ENCODE measurements around the gene STARD5.
"Not testable (repeated sequence)": the region's sequence is repeated elsewhere in the genome, so short reads cannot be mapped to it uniquely, and the experiment has no call there.

Gene STARD5

DNA sequence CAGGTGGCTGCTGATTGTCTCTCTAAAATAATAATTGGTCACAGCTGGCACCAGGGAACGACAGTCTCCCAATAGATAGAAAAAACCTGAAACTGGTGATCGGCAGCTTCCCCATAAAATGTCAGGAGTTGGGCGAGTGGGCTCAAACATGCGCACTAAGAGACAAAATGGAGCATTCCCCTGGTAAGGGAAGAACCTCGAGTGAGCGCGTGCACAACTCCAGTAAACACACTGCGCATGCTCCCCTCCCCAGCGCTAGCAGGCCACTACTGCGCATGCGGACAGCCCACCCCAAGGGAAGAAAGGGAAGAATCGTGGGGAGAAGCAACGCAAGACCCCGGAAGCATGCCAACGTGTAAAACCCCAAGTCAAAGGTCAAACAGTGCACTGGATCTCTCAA is 7.7 kb upstream of the STARD5 start:
- TF ChIP-seq, protein P1, sequence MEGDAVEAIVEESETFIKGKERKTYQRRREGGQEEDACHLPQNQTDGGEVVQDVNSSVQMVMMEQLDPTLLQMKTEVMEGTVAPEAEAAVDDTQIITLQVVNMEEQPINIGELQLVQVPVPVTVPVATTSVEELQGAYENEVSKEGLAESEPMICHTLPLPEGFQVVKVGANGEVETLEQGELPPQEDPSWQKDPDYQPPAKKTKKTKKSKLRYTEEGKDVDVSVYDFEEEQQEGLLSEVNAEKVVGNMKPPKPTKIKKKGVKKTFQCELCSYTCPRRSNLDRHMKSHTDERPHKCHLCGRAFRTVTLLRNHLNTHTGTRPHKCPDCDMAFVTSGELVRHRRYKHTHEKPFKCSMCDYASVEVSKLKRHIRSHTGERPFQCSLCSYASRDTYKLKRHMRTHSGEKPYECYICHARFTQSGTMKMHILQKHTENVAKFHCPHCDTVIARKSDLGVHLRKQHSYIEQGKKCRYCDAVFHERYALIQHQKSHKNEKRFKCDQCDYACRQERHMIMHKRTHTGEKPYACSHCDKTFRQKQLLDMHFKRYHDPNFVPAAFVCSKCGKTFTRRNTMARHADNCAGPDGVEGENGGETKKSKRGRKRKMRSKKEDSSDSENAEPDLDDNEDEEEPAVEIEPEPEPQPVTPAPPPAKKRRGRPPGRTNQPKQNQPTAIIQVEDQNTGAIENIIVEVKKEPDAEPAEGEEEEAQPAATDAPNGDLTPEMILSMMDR (IDR thresholded peaks at IDR 0.05; ENCODE audit: low read depth, low read length, poor library complexity, severe bottlenecking): no peak
- TF ChIP-seq EZH2phosphoT487 (IDR thresholded peaks at IDR 0.05; ENCODE audit: borderline replicate concordance, low read length): no peak
- Histone ChIP-seq H3K27me3 (ENCODE audit: control insufficient read depth, low read length) (no peaks in the 10 kb centered on the region), H3K36me3 (ENCODE audit: control insufficient read depth, low read length) (no peaks in the 10 kb centered on the region)

DNA sequence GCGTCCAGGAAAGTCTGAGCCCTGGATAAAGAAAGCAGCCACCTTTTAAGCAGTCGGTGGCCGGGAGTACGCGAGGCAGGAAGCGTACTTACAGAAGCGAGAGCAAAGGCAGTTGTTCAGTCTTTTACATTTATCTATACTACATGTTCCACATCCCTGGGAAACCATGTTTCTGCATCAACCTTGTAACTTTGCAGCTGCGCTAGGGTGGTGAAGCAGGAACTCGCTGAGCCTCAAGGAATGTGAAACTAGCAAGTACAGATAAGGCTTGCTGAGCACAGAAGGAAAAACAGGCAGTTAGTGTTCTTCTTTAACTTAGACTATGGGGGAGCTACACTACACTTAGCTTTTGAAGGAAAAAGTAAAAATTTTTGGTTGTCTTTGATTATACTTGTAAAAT is 7.2 kb upstream of the STARD5 start:
- not testable (repeated sequence) for H4K20me1 ChIP-seq (ENCODE audit: control insufficient read depth, insufficient read depth, low read depth, low read length); H3K9me2 ChIP-seq (replicated peaks; ENCODE audit: control insufficient read depth, low read length); H3K27ac ChIP-seq (ENCODE audit: low read depth, low read length); H3K4me3 ChIP-seq (ENCODE audit: low read length); H3K4me1 ChIP-seq (ENCODE audit: control insufficient read depth, low read length); H3F3A ChIP-seq (ENCODE audit: control insufficient read depth, insufficient read depth); H3K4me2 ChIP-seq (ENCODE audit: low read length); H3K27me3 ChIP-seq (ENCODE audit: control insufficient read depth, low read length); H3K9me3 ChIP-seq (ENCODE audit: control insufficient read depth, insufficient read depth, low read length); H3K36me3 ChIP-seq (ENCODE audit: control insufficient read depth, low read length); H3K79me2 ChIP-seq (ENCODE audit: control insufficient read depth, low read length)

More for the DNA sequence above, 7.7 kb upstream of the STARD5 start:
- no peaks in the 10 kb centered on the region for H3K9me3 ChIP-seq (ENCODE audit: control insufficient read depth, insufficient read depth, low read length)
- no peak overlapping the region for H3K4me3 ChIP-seq (ENCODE audit: low read length)
- no peak overlapping the region for H3K27ac ChIP-seq (ENCODE audit: low read depth, low read length)
- no peaks in the 10 kb centered on the region for H3F3A ChIP-seq (ENCODE audit: control insufficient read depth, insufficient read depth)
- no peak overlapping the region for H3K4me2 ChIP-seq (ENCODE audit: low read length)
- no peaks in the 10 kb centered on the region for H3K79me2 ChIP-seq (ENCODE audit: control insufficient read depth, low read length)
- peaks cover 3% of the 10 kb centered on the region; the same call in 1 of the 2 replicates for H3K4me1 ChIP-seq (ENCODE audit: control insufficient read depth, low read length)
- no peaks in the 10 kb centered on the region for H4K20me1 ChIP-seq (ENCODE audit: control insufficient read depth, insufficient read depth, low read depth, low read length)
- H3K9me2 ChIP-seq (replicated peaks; ENCODE audit: control insufficient read depth, low read length): no peaks in the 10 kb centered on the region

DNA sequence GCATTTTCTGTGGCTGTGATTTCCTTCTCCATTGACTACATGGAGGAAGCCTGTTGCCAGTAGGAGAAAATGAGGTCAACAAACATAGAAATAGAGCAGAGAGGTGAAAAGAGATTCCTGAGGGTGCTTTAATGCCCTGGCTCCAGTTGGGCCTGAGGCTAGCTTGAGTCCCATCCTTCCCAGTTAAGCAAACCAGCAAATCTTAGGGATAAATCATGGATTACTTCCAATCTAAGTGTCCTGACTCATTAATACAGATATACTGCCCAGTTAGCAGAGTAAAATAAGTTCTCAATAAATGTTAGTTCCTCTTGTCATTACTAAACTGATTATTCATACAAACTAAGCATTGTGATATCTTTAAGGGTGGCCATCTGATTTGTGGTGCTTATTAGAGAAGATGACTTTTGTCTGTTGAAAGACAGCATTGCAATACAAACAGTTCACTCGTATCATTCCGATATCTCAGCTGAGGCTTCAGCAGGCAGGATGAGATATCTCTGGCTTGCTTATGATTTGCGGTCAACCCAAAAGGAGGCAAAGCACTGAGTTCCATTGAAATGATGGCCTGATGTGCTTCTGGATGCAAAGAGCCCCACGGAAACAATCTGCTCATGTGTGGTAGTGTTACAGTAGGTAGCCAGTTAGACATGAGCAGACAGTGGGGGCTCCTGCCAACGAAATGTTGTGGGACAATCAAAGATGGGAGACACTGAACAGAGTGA is 6.6 kb upstream of the STARD5 start:
- no peaks in the 10 kb centered on the region for H3K4me1 ChIP-seq (ENCODE audit: control insufficient read depth, low read length)
- no peak overlapping the region for H3K4me3 ChIP-seq (ENCODE audit: low read length)
- no peaks in the 10 kb centered on the region for H3K36me3 ChIP-seq (ENCODE audit: control insufficient read depth, low read length)
- H3K9me3 ChIP-seq (ENCODE audit: control insufficient read depth, insufficient read depth, low read length): no peaks in the 10 kb centered on the region
- H3K27ac ChIP-seq (ENCODE audit: low read depth, low read length): no peak overlapping the region
- H3K4me2 ChIP-seq (ENCODE audit: low read length): no peak overlapping the region
- H4K20me1 ChIP-seq (ENCODE audit: control insufficient read depth, insufficient read depth, low read depth, low read length): no peaks in the 10 kb centered on the region
- no peaks in the 10 kb centered on the region for H3K79me2 ChIP-seq (ENCODE audit: control insufficient read depth, low read length)
- no peaks in the 10 kb centered on the region for H3K27me3 ChIP-seq (ENCODE audit: control insufficient read depth, low read length)
- no peaks in the 10 kb centered on the region for H3K9me2 ChIP-seq (replicated peaks; ENCODE audit: control insufficient read depth, low read length)
- TF ChIP-seq, protein P1 (IDR thresholded peaks at IDR 0.05; ENCODE audit: low read depth, low read length, poor library complexity, severe bottlenecking): no peak
- TF ChIP-seq EZH2phosphoT487 (IDR thresholded peaks at IDR 0.05; ENCODE audit: borderline replicate concordance, low read length): no peak
- H3F3A ChIP-seq (ENCODE audit: control insufficient read depth, insufficient read depth): no peaks in the 10 kb centered on the region

DNA sequence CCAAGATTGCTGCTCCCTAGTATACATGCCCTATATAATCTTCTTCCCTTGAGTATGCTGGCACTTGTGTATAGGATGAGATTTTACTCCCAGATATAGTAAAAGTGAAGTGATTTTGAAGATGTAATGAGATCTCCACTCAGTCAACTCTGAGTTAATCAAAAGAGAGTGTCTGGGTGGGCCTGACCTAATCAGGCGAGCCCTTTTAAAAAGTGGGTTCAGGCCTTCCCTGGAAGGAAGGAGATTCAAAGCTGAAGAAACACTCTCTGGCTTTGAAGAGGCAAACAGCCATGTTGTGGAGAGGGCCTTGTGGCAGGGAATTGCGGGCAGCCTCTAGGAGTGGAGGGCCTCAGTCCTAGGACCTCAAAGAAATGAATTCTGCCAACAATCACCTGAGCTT is 5.5 kb upstream of the STARD5 start:
- Histone ChIP-seq H3K4me1 (ENCODE audit: control insufficient read depth, low read length) (peaks cover 6% of the 10 kb centered on the region), H3K27me3 (ENCODE audit: control insufficient read depth, low read length) (no peaks in the 10 kb centered on the region), H3K27ac (ENCODE audit: low read depth, low read length) (no peak overlapping the region), H3K9me2 (replicated peaks; ENCODE audit: control insufficient read depth, low read length) (no peaks in the 10 kb centered on the region), H3K4me3 (ENCODE audit: low read length) (no peak overlapping the region), H3F3A (ENCODE audit: control insufficient read depth, insufficient read depth) (no peaks in the 10 kb centered on the region), H3K9me3 (ENCODE audit: control insufficient read depth, insufficient read depth, low read length) (no peaks in the 10 kb centered on the region), H4K20me1 (ENCODE audit: control insufficient read depth, insufficient read depth, low read depth, low read length) (no peaks in the 10 kb centered on the region), H3K79me2 (ENCODE audit: control insufficient read depth, low read length) (no peaks in the 10 kb centered on the region), H3K4me2 (ENCODE audit: low read length) (no peak overlapping the region), H3K36me3 (ENCODE audit: control insufficient read depth, low read length) (no peaks in the 10 kb centered on the region)
- TF ChIP-seq, protein P1 (IDR thresholded peaks at IDR 0.05; ENCODE audit: low read depth, low read length, poor library complexity, severe bottlenecking): no peak
- TF ChIP-seq EZH2phosphoT487 (IDR thresholded peaks at IDR 0.05; ENCODE audit: borderline replicate concordance, low read length): no peak

All from DOHH2 (cell line).